ENCODE data around the gene SNX18.

Gene SNX18

GRCh38 chr5:54586336-54586735 lies 68.8 kb downstream of the SNX18 start:
- DNase-seq, result no peak

- no peak for DNase-seq
Measured at GRCh38 chr5:54589786-54590185, 72.2 kb downstream of the SNX18 start.

GRCh38 chr5:54590824-54591223 lies 73.3 kb downstream of the SNX18 start:
- DNase-seq, result no peak

- no peak for DNase-seq
Measured at GRCh38 chr5:54593779-54594178, 76.2 kb downstream of the SNX18 start.

GRCh38 chr5:54594181-54594580 lies 76.6 kb downstream of the SNX18 start:
- DNase-seq, result no peak

GRCh38 chr5:54595721-54596120 lies 78.2 kb downstream of the SNX18 start:
- DNase-seq, result no peak
